Stomach (tissue), 4 donors: ENCODE results near the gene DDIT3.
"Not testable (repeated sequence)": the region's sequence is repeated elsewhere in the genome, so short reads cannot be mapped to it uniquely, and the experiment has no call there.

ENCODE experiments used
- CTCF ChIP-seq, 7 experiments: fragments of 450-650 bp in 4 of 7; fragments of 200-600 bp in 3 of 7; sonication (generic) in 3 of 7; IDR thresholded peaks; one replicate each; pipeline ENCODE4 v1.5.1; 2016 to 2019; ENCODE audit warnings: antibody characterized with exemption in 7 of 7, control low read depth in 2 of 7, mild to moderate bottlenecking in 1 of 7
- EP300 ChIP-seq: sonication (generic); formaldehyde crosslinking; IDR thresholded peaks from one replicate; pipeline ENCODE4 v1.6.1; 2017; ENCODE audit warnings: antibody characterized with exemption
- POLR2A ChIP-seq, 4 donors: fragments of 450-650 bp; IDR thresholded peaks; one replicate each; pipeline ENCODE4 v1.6.1; 2016; ENCODE audit warnings: antibody characterized with exemption in 4 of 4, control low read depth in 2 of 4, mild to moderate bottlenecking in 1 of 4, moderate library complexity in 1 of 4
- POLR2AphosphoS5 ChIP-seq, 3 donors: sonication (generic); formaldehyde crosslinking; IDR thresholded peaks; one replicate each; pipeline ENCODE4 v1.6.1; 2016; ENCODE audit warnings: antibody characterized with exemption in 3 of 3

- TF ChIP-seq POLR2AphosphoS5 (IDR thresholded peaks at IDR 0.05); CTCF (IDR thresholded peaks at IDR 0.05); POLR2A (IDR thresholded peaks at IDR 0.05); EP300: not testable (repeated sequence)
Measured at GRCh38 chr12:57506541-57506940, 13.8 kb downstream of the DDIT3 start.
